NCI-H226 (cell line): ENCODE results near the gene HMCN1.

Experiments used
- DNase-seq: peaks from one replicate; pipeline ENCODE4 v3.0.0-alpha.2; 2015

The HMCN1 gene

DNA sequence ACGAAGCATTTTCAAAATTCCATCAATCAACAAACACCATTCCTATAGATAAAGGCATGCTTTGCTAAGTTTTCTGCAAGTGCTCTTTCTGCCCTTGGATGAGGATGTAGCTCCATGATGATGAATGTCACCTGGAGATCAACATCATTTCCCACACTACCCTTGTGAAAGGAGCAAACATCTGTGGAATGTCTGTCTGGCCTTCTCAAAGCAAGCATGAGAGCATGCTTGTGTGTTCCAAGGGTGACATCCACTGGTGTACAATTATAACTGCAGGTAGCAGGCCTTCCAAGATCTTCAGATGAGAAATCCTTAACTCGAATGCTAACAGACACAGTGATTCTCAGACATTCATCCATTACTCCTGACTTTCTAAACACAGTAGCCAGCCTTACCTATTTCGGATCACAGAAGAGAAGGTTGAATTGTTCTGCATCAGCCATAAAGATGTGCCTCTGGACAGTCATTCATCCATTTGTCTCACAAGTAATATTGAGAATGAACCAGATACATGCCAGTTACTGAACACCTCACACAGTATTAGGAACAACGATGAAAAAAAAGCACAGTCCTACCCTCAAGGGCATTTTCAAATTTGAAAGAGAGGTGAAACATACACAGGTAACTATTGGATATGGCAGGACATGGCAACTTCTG lies 478.5 kb downstream of the HMCN1 start:
- peak; percentile 64 for DNase-seq

DNA sequence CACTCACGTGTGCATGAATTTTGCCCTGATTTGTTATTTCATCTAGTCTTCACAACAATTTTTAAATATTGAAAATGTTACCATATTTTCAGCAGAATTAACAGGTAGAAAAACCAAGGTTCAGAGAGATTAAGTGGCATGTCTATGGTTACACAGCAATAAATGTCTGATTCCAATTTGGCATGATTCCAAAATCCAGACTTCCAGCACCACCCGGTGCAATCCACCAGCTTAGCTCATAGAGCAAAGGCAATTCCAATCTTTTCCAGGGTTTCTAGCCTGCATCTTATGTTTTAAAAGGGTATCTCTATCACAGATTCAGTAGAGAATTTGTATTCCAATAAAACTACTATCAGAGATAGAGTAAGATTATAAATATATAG lies 479.0 kb downstream of the HMCN1 start:
- no peak for DNase-seq

DNA sequence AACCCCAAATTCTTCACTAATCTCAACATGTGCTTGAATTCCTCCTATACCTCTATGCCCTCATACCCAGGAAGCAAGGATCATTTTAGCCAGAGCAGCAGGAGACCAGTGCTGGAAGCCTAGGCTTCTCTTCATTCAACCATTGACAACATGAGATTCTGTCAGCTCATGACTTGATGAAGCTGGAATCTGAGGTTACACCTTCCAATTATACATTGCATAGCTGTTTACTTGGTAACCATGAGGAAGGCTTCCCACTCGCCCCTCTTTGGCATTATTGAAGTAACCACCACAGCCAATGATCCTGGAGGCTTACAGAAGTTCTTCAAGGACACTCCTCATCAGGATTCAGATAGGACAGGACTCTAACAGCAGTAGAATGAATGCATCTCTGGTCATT lies 480.6 kb downstream of the HMCN1 start:
- DNase-seq: no peak

DNA sequence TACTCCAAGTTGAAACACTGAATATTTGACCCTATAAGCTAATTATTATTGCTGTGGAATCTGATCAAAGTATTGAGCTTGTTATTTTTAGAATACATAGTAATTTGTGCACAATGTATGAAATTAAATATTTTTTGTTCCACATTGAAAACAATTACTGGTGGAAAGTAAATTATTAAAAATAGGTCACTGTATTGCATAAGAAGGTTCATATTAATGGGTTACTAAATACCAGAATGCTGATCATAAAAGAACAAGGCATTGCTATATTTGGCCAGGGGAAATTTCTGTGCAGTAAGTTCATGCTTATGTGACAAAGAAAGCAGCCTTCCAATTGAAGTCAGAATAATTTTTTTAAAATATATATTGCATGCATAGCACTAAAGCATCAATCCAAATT lies 481.4 kb downstream of the HMCN1 start:
- no peak for DNase-seq

DNA sequence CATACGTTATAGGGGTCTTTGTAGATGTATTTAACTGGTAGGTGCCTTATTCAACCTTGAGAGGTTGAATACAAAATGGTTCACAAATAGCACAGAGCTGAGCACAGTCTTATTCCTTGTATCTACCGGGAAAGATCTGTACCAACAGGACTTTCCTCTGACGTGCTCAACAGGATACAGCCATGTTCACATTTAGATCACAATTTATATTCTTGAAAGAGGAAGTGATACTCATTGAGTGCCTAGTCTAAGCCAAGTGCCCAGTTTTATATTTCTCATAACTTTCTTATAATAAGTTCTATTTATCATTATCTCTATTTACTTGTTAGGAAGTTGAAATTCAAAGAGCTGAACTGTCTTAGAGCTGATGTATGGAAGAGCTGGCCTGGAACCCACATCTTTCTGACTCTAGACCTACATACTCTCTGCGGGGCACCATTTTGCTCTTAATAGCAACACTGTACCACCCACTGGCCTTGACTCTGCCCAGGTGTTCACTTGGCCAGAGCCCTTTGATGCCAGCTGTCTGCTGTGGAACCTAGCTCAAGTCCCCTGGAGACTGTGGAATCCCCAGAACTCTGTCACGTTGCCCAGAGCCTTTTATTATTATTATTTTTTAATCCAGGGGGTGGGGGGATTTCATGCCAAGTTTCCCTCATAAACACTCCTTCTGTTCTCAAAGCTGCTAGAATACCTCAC lies 484.6 kb downstream of the HMCN1 start:
- DNase-seq: no peak

DNA sequence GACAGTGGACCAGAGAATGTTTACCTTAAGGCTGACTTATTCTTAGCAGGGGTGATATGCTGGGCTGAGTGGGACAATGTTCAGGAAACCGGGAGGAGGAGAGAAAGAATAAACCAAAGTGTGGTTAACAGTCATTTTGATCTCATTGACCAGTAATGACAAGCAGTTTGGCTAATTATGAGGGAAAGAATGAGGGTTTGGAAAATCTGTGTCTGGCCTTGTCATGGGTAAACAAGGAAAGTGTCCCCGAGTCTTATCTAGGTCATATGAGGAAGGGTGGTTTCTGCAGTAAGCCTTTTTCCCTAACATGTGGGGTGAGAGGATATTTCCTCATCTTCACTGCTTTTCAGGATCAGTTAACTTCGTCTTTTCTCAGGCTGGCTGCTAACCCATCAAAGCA lies 485.9 kb downstream of the HMCN1 start:
- no peak for DNase-seq

DNA sequence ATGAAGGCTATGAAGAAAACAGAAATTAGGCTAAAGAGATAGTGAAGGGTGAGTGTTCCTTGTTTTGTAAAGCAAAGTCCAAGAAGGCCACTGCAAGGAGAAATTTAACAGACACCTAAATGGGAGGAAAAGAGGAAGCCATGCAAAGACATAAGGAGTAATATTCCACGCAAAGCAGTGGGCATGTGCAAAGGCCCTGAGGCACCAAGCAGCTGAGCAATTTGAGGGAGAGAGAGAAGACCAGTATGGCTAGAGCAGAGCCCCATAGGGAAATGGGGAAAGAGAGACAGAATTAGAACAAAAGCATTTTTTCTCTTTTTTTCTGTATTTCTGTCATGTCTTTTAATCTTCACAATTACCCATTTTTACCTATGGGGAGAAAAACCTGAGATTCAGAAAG lies 486.7 kb downstream of the HMCN1 start:
- no peak for DNase-seq

DNA sequence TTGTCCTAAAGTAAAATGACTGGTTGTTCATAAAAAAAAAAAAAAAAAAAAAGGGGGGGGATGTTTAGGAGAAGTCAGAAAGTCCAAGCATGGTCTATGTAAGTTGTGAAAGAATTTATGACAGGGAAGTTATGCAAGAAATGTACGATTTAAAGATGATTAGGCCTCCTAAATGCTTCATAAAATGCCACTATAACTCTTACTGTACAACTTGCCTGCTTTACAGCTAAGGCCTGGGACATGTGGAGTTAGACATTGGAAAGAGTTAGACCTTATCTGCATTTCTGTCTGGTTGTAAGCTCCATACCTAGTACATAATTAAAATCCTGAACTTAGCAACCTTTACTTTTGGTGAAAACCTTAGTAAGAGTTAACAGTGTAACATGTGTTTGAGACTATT lies 490.9 kb downstream of the HMCN1 start:
- no peak for DNase-seq

DNA sequence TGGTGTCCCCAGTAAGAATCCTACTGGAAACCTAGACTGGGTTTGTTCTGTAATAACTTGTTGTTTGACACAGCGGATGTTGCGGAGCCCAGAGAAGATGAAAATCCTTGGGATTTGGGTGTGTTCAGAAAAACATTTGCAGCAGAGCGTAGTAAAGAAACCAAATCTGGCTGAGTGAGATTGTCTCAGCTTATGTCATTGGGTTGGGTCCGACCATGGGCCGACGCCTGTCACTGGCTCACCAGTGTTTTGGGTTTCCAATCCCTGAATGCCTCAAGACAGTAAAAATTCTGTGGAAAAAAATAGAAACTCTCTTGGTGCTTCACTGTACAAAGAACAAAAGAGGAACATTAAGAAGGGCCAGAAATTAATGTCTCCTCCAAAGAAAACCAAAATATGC lies 494.6 kb downstream of the HMCN1 start:
- DNase-seq: no peak

DNA sequence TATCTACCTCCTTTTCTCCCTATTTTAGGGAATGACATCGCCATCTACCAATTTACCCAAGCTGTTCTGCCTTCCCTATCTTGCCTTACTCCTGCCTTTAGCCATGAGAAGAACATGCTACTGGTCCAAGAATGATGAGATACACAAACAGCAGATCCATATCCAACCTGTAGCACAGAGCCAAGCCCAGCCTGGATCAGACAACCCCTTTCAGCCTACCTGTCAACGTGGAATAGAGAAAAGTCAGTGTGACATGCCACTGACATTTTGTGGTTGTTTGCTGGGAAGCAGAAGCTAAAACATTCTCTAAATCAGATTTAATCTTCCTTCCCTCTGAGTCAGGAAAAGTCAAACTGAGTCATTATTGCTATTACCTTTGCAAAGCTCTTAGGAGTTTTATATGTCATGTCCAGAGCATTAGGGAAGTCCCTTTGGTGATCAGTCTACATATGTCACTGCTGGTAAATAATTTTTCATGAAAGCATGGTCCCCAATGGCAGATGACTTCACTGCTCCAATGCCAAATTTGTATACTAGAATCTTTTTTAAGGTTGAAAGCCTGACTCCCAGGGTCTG lies 497.8 kb downstream of the HMCN1 start:
- DNase-seq: no peak

DNA sequence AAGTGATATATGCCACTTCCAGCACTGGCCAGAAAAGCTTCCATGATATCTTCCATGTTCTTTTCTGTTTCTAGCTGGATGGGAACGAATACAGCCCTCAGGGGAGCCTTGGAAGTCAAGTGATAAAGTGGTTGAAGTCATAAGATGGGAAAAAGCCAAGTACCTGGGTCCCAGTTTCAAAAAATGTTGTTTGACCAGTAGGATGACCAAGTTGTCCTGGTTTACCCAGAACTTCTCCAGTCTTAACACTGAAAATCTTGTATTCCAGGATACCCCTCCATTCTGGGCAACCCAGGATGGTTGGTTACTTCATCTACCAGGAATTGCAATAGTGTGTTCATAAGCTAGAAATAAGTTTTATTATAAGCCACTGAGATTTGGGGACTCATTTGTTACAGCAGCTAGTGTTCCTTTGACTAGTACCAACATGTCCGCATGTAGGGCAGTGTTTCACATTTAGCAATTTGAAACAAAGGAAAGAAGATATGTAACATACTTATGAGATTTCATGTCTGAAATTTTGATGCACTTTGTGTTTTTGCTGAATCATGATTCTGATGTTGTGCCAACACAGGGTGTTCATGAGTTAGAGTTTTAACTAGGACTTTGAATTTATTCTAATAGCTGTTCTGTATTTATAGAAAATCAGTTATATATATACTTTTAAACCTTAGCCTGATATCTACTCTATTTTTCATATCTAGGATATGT lies 500.9 kb downstream of the HMCN1 start:
- no peak for DNase-seq

DNA sequence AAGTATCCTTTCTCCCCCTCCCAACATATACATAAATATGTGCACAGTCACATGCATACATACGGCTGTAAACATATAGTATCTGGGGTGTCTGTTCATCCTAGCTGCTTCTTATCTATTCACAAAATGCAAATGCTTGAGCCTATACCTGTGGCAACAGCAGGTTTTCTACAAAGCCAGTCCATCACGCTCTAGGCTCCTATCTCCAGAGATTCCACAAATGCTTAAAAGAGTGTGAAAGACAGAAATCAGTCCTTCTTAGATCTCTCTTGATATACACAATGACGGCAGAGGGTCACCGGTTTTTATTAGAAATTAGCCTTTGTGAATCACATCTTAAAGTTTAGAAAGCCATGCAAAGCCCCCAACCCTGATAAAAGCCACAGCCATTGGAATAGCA lies 501.5 kb downstream of the HMCN1 start:
- no peak for DNase-seq

DNA sequence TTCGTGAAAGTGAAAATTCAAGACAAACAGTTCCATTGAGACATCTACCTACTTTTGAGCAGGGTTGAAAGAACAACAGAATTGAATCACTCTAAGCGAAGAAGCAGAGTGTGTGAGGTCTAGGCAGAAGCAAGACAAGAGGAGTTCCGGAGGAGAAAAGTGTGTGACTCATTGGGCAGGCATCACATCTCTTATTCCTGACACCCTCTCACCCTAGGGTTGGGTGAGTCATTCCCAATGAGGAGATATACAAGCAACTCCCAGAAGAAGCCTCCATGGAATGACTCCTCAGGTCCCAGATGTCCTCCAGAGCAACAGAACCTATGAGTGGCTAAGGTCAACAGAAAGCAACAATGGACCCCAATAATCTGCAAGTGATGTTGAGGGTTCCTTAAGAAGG lies 502.7 kb downstream of the HMCN1 start:
- DNase-seq: peak; percentile 92

DNA sequence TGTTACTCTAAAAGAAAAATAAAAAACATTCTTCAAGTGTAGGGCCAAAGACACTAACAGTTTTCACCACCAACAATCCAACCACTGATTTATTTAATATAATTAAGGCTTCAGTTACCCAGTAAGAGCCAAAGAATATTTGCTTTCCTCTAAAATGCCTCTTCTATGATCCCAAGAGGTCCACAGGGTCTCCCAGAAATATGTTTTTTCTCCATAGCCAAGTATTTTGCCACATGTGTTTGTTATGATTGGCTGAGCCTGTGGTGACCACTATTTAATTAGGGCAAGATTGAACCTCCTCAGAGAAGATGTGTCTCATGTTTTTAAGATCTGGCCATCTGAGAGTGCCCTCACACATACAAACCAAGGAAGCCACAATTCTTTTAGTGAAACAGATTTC lies 505.0 kb downstream of the HMCN1 start:
- DNase-seq: no peak

DNA sequence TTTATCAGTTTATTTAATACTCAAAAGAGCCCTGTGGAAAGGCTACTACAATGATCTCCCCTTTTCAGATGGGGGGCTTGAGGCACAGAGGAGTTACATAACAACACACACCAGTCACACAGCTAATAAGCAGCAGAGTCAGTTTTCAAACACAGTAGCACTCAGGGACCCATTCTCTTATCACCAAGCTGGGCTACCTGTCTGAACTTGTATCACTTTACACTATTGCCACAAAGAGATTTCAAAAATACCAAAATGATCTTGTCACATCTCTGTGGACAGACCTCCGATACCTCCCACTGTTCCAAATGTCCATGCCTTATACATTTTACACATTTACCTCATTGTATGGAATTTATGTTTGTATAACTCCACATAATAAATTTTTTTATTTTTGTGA lies 506.2 kb downstream of the HMCN1 start:
- DNase-seq: no peak
